K562 (cell line): ENCODE measurements around the gene TTC31. TPM values are rescaled to one million over a fixed set of nuclear protein-coding genes. Genes with fewer than 3 reads are reported as not detected.

Experiments used
- ATAC-seq: fragments of 200-7000 bp; cut with Tn5 transposase; 3 replicates; pipeline ENCODE4 v1.9.1; 2020; ENCODE audit warnings: moderate library complexity
- BruUV-seq: library from RNA; stranded (reverse); fragments of 400-500 nt; replicated peaks from 2 replicates; lab custom pipeline; 2021; lab: Mats Ljungman, UMichigan
- CTCF ChIA-PET: fragments of 300-600 bp; formaldehyde crosslinking; extraction: SDS; loops from one replicate; lab custom pipeline; 2021; ENCODE audit warnings: low intra/inter-chr PET ratio; lab: Yijun Ruan, JAX
- POLR2A ChIA-PET: fragments of 300-600, 350-650 bp; sonication (Branson Sonifier 250); formaldehyde crosslinking; extraction: SDS; loops from one replicate; lab custom pipeline; 2021; ENCODE audit warnings: antibody characterized with exemption, inconsistent platforms; lab: Yijun Ruan, JAX
- DNase-seq, 4 experiments: peaks; one replicate each; pipeline versions ENCODE4 v3.0.0 to v3.0.0-alpha.2; 2011 to 2018; ENCODE audit warnings: low spot score in 3 of 4, mixed read lengths in 3 of 4; ENCODE audit errors: extremely low read depth in 1 of 4
- FAIRE-seq: peaks from 2 replicates; lab custom pipeline; 2011; peaks lifted over from hg19 to GRCh38; lab: Jason Lieb, UNC
- H2AFZ ChIP-seq: 2 replicates; pipeline ENCODE4 v1.6.0; 2011; ENCODE audit warnings: low read depth, low read length, control low read depth, inconsistent platforms
- H3K27ac ChIP-seq: fragments of 200-600 bp; 3 replicates; pipeline ENCODE4 v1.8.0; 2011; ENCODE audit warnings: low read depth, mild to moderate bottlenecking, control low read depth, inconsistent platforms, low read length, moderate library complexity, mixed read lengths; ENCODE audit errors: extremely low read depth
- H3K27me3 ChIP-seq, 2 experiments: fragments of 300-600 bp in 1 of 2; 2 replicates in 1 of 2; 3 replicates in 1 of 2; pipeline versions ENCODE4 v1.6.0 to v1.8.0; 2011; ENCODE audit warnings: inconsistent platforms in 2 of 2, low read length in 2 of 2, mild to moderate bottlenecking in 1 of 2, mixed read lengths in 1 of 2, moderate library complexity in 1 of 2; ENCODE audit not compliant: control insufficient read depth in 2 of 2, insufficient read depth in 2 of 2
- H3K36me3 ChIP-seq: fragments of 300-600 bp; 3 replicates; pipeline ENCODE4 v1.8.0; 2011; ENCODE audit warnings: mild to moderate bottlenecking, low read length, inconsistent platforms; ENCODE audit not compliant: control insufficient read depth, insufficient read depth
- H3K4me1 ChIP-seq, 2 experiments: fragments of 200-600 bp in 1 of 2; replicated peaks in 1 of 2; 2 replicates in 1 of 2; 3 replicates in 1 of 2; pipeline versions ENCODE4 v1.5.1 to v1.8.0; 2011; ENCODE audit warnings: inconsistent platforms in 2 of 2, low read length in 2 of 2, mild to moderate bottlenecking in 1 of 2, mixed read lengths in 1 of 2, moderate library complexity in 1 of 2; ENCODE audit not compliant: control insufficient read depth in 2 of 2, insufficient read depth in 2 of 2
- H3K4me2 ChIP-seq: 2 replicates; pipeline ENCODE4 v1.6.1; 2011; ENCODE audit warnings: low read length, control low read depth, inconsistent platforms, mixed read lengths; ENCODE audit not compliant: insufficient read depth
- H3K4me3 ChIP-seq: fragments of 200-600 bp; sonication (generic), shearing (Covaris generic); 2 replicates; pipeline ENCODE4 v1.5.1; 2016; ENCODE audit warnings: control low read depth, inconsistent platforms
- H3K79me2 ChIP-seq: fragments of 200-600 bp; 3 replicates; pipeline ENCODE4 v1.8.0; 2011; ENCODE audit warnings: low read length, inconsistent platforms; ENCODE audit not compliant: control insufficient read depth, insufficient read depth
- H3K9ac ChIP-seq, 2 experiments: 2 replicates each; pipeline versions ENCODE4 v1.6.0 to v1.6.1; 2011; ENCODE audit warnings: low read depth in 2 of 2, low read length in 2 of 2, control low read depth in 1 of 2, inconsistent platforms in 1 of 2, mild to moderate bottlenecking in 1 of 2, mixed read lengths in 1 of 2; ENCODE audit not compliant: insufficient read depth in 1 of 2
- H3K9me1 ChIP-seq: one replicate; pipeline ENCODE4 v1.6.0; 2011; ENCODE audit warnings: inconsistent platforms, mild to moderate bottlenecking, low read length, moderate library complexity; ENCODE audit not compliant: control insufficient read depth, insufficient read depth
- H3K9me3 ChIP-seq: replicated peaks from 2 replicates; pipeline ENCODE4 v1.5.1; 2011; ENCODE audit warnings: low read depth, low read length, inconsistent platforms; ENCODE audit not compliant: control insufficient read depth, insufficient read depth
- H4K20me1 ChIP-seq: replicated peaks from 2 replicates; pipeline ENCODE4 v1.6.1; 2011; ENCODE audit warnings: low read length, inconsistent platforms, mixed read lengths; ENCODE audit not compliant: control insufficient read depth, insufficient read depth
- HDAC3 ChIP-seq: fragments of 450-650 bp; IDR thresholded peaks from 2 replicates; pipeline ENCODE4 v1.6.1; 2018; ENCODE audit warnings: borderline replicate concordance, mild to moderate bottlenecking, moderate library complexity; ENCODE audit not compliant: partially characterized antibody
- SP2 ChIP-seq: IDR thresholded peaks from 2 replicates; pipeline ENCODE4 v1.6.1; 2011; ENCODE audit warnings: mild to moderate bottlenecking, low read depth, low read length, moderate library complexity; ENCODE audit not compliant: poor library complexity, severe bottlenecking; ENCODE audit errors: extremely low read depth
- WGBS: fragments of 100-300 bp; shearing (Covaris generic); methylation state at CpG from one replicate; pipeline ENCODE4 v1.1.6; 2016; ENCODE audit warnings: low coverage, mixed read lengths; ENCODE audit not compliant: insufficient coverage; ENCODE audit errors: missing lambda C conversion rate; 5-methylcytosine and 5-hydroxymethylcytosine counted together
- in situ Hi-C: fragments of 300-500 bp; cut with MboI; formaldehyde crosslinking; loops from 4 replicates; pipeline ENCODE4 v1.15.0; 2018; ENCODE audit warnings: inconsistent platforms, mixed read lengths
- intact Hi-C: fragments of 100-400 bp; cut with micrococcal nuclease; formaldehyde crosslinking; loops from 2 replicates; pipeline ENCODE4 v1.14.2; 2022
- polyA plus RNA-seq, 8 experiments: library from polyadenylated mRNA; depleted of rRNA in 4 of 8; stranded (reverse) in 5 of 8; unstranded in 3 of 8; fragments of >200 nt; fragmentation: Nextera tagmentation in 2 of 8; fragmentation: Illumina TruSeq in 1 of 8; extraction: Ambion mirVana in 2 of 8; extraction: Trizol in 1 of 8; gene quantifications; 2 replicates each; pipeline versions ENCODE4 v1.2.1 to v1.2.3, GENCODE V29; 2011 to 2014; ENCODE audit warnings: inconsistent platforms in 1 of 8, missing spikeins in 1 of 8
- total RNA-seq, 7 experiments: library from RNA; depleted of rRNA in 6 of 7; stranded (reverse); fragments of >200 nt in 6 of 7; fragmentation: Illumina TruSeq in 2 of 7; extraction: Trizol in 2 of 7; gene quantifications; 2 replicates each; pipeline versions ENCODE4 v1.2.1 to v1.2.3, GENCODE V29; 2011 to 2021; ENCODE audit warnings: low replicate concordance in 1 of 7
- TF ChIP-seq, protein P1 (sequence below), 2 experiments: IDR thresholded peaks; 2 replicates each; pipeline ENCODE4 v1.6.1; 2011; ENCODE audit warnings: borderline replicate concordance in 1 of 2, control low read depth in 1 of 2, low read depth in 1 of 2, low read length in 1 of 2, mild to moderate bottlenecking in 1 of 2, mixed read lengths in 1 of 2, moderate library complexity in 1 of 2; ENCODE audit not compliant: insufficient read depth in 1 of 2, insufficient read length in 1 of 2, poor library complexity in 1 of 2, severe bottlenecking in 1 of 2; ENCODE audit errors: extremely low read depth in 1 of 2
- TF ChIP-seq, protein P2 (sequence below): sonication (generic); formaldehyde crosslinking; IDR thresholded peaks from 2 replicates; pipeline ENCODE4 v1.8.1; 2023; ENCODE audit warnings: mild to moderate bottlenecking, missing genetic modification reagents

TTC31 gene
- total and polyA plus RNA-seq, 9 of the 15 experiments (the other 6 are each of a cell fraction or from before 2014, with no cell fraction given): 4.7 to 30.5 (median 15.9) TPM

DNA sequence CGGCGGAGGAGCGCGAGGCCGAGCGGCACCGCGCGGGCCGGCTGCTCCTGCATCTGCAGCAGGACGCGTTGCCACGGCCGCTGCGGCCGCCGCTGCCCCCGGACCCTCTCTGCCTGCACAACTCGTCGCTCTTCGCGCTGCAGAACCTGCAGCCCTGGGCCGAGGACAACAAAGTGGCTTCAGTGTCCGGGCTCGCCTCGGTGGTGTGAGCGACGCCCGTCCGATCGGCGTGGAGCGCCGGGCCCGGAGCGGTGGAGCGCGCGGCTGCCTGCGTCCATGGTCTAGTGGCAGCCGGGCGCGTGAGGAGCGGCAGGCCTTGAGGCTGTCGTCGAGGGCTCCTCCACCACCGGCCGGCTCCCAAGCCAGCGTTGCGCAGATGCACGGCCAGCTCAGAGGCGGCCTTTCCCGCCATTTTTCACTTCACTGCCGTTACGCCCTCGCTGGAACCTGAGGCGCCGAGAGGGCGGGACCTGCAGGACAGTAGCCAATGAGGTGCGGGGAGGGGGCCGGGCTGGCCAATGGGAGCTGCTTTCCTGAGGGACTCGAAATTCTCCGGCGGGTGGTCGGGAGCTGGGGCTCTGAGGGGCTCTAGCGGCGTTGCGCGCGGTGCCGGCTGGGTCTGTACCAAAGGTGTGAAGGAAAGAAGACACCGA, 33.2 kb downstream of the TTC31 start:
- no peak overlapping the region for H3K4me3 ChIP-seq
- intact Hi-C loops: no loop called here

More for the DNA sequence above, 33.2 kb downstream of the TTC31 start:
- Histone ChIP-seq H3K36me3 (no peaks in the 10 kb centered on the region), H3K9me3 (no peaks in the 10 kb centered on the region), H3K27ac (no peak overlapping the region), H3K9ac (no peak overlapping the region), H3K4me1 (peaks cover 0 to 19% of the 10 kb centered on the region in 2 experiments; a peak in 3 of 5 replicates), H3K4me2 (no peak overlapping the region), H4K20me1 (no peaks in the 10 kb centered on the region), H3K79me2 (no peaks in the 10 kb centered on the region), H3K27me3 (no peaks in the 10 kb centered on the region), H2AFZ (no peak overlapping the region), H3K9me1 (no peaks in the 10 kb centered on the region)
- peak in 1 of 4 experiments; percentile 49 for DNase-seq
- 86% methylated on average over 44 of the region's 72 CpGs for WGBS
- in situ Hi-C loops: no loop called here
- ChIA-PET POLR2A (no interaction called here), CTCF (no interaction called here)
- TF ChIP-seq SP2: no peak
- TF ChIP-seq, protein P1, sequence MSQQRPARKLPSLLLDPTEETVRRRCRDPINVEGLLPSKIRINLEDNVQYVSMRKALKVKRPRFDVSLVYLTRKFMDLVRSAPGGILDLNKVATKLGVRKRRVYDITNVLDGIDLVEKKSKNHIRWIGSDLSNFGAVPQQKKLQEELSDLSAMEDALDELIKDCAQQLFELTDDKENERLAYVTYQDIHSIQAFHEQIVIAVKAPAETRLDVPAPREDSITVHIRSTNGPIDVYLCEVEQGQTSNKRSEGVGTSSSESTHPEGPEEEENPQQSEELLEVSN (IDR thresholded peaks at IDR 0.05; ENCODE audit: borderline replicate concordance in 1 of 2, extremely low read depth in 1 of 2, insufficient read depth in 1 of 2, insufficient read length in 1 of 2, low read depth in 1 of 2, low read length in 1 of 2, poor library complexity in 1 of 2, severe bottlenecking in 1 of 2): peak in 1 of 2 experiments; percentile 36
- TF ChIP-seq HDAC3: no peak
- TF ChIP-seq, protein P2, sequence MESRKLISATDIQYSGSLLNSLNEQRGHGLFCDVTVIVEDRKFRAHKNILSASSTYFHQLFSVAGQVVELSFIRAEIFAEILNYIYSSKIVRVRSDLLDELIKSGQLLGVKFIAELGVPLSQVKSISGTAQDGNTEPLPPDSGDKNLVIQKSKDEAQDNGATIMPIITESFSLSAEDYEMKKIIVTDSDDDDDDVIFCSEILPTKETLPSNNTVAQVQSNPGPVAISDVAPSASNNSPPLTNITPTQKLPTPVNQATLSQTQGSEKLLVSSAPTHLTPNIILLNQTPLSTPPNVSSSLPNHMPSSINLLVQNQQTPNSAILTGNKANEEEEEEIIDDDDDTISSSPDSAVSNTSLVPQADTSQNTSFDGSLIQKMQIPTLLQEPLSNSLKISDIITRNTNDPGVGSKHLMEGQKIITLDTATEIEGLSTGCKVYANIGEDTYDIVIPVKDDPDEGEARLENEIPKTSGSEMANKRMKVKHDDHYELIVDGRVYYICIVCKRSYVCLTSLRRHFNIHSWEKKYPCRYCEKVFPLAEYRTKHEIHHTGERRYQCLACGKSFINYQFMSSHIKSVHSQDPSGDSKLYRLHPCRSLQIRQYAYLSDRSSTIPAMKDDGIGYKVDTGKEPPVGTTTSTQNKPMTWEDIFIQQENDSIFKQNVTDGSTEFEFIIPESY (CRISPR knock-in tag): peak; percentile 35; the same call in 1 of the 2 replicates
- ATAC-seq: no peak
- FAIRE-seq: no peak
- no TSS peak for BruUV-seq
